ENCODE data around the gene VAV2. TPM values are rescaled to one million over a fixed set of nuclear protein-coding genes. Genes with fewer than 3 reads are reported as not detected.

Gene VAV2
- total RNA-seq, 3 donors from 2014 or later: 29.4 to 34.8 (median 34.5) TPM

GRCh38 chr9:133788045-133788818, 203.9 kb downstream of the VAV2 start:
- ATAC-seq: no peak

GRCh38 chr9:133787754-133788025, 204.4 kb downstream of the VAV2 start:
- peaks cover 21% of the 10 kb centered on the region for H3K4me1 ChIP-seq (ENCODE audit: low read depth)
- H3K9me3 ChIP-seq: no peaks in the 10 kb centered on the region
- peak; percentile 73 for ATAC-seq
- peak; percentile 76 to 86 (median 83) for DNase-seq
- H3K36me3 ChIP-seq (ENCODE audit: low read depth): no peaks in the 10 kb centered on the region
- no peak for TF ChIP-seq CTCF (IDR thresholded peaks at IDR 0.05)
- H3K4me3 ChIP-seq: no peak overlapping the region
- intact Hi-C loops (cut with DNase I, micrococcal nuclease): no loop called here

More at GRCh38 chr9:133788045-133788818, 203.9 kb downstream of the VAV2 start:
- H3K4me1 ChIP-seq (ENCODE audit: low read depth): peaks cover 23% of the 10 kb centered on the region
- intact Hi-C loops (cut with DNase I, micrococcal nuclease): no loop called here
- DNase-seq: peak in 1 of 3 donors; percentile 51
- no peak for TF ChIP-seq CTCF (IDR thresholded peaks at IDR 0.05)
- H3K9me3 ChIP-seq: no peaks in the 10 kb centered on the region
- H3K36me3 ChIP-seq (ENCODE audit: low read depth): no peaks in the 10 kb centered on the region
- H3K4me3 ChIP-seq: no peak overlapping the region

- peaks cover 21% of the 10 kb centered on the region for H3K4me1 ChIP-seq (ENCODE audit: low read depth)
- H3K9me3 ChIP-seq: no peaks in the 10 kb centered on the region
- H3K36me3 ChIP-seq (ENCODE audit: low read depth): no peaks in the 10 kb centered on the region
- ATAC-seq (no peak), DNase-seq (peak in 1 of 3 donors; percentile 39)
- H3K4me3 ChIP-seq: no peak overlapping the region
- TF ChIP-seq CTCF (IDR thresholded peaks at IDR 0.05): no peak
- intact Hi-C loops (cut with DNase I, micrococcal nuclease): no loop called here
These were observed 205.0 kb downstream of the VAV2 start for GRCh38 chr9:133786907-133787753.

- Histone ChIP-seq H3K4me1 (ENCODE audit: low read depth) (peaks cover 21% of the 10 kb centered on the region), H3K9me3 (no peaks in the 10 kb centered on the region), H3K36me3 (ENCODE audit: low read depth) (no peaks in the 10 kb centered on the region), H3K4me3 (no peak overlapping the region)
- intact Hi-C loops (cut with DNase I, micrococcal nuclease): no loop called here
- no peak for TF ChIP-seq CTCF (IDR thresholded peaks at IDR 0.05)
- DNase-seq (peak in 1 of 3 donors; percentile 66), ATAC-seq (peak; percentile 2)
These were observed 205.8 kb downstream of the VAV2 start for GRCh38 chr9:133786371-133786753.

- intact Hi-C loops (cut with DNase I, micrococcal nuclease): no loop called here
- no peaks in the 10 kb centered on the region for H3K9me3 ChIP-seq
- no peaks in the 10 kb centered on the region for H3K36me3 ChIP-seq (ENCODE audit: low read depth)
These were observed 206.3 kb downstream of the VAV2 start for GRCh38 chr9:133785753-133786370.

More at GRCh38 chr9:133785753-133786370, 206.3 kb downstream of the VAV2 start:
- Histone ChIP-seq H3K4me1 (ENCODE audit: low read depth) (peaks cover 21% of the 10 kb centered on the region), H3K4me3 (no peak overlapping the region)
- ATAC-seq (no peak), DNase-seq (peak in 1 of 3 donors; percentile 23)
- TF ChIP-seq CTCF (IDR thresholded peaks at IDR 0.05): no peak
